Dedifferentiated amniotic fluid mesenchymal stem cell (primary cell): ENCODE results near the gene EGF.
A peak's percentile ranks its signal among the peaks of the same experiment; 100 is the strongest.
"Not testable (repeated sequence)": the region's sequence is repeated elsewhere in the genome, so short reads cannot be mapped to it uniquely, and the experiment has no call there.

Experiments used
- DNase-seq: peaks from one replicate; pipeline ENCODE4 v3.0.0-alpha.2; 2016; ENCODE audit errors: extremely low spot score

The EGF gene

DNA sequence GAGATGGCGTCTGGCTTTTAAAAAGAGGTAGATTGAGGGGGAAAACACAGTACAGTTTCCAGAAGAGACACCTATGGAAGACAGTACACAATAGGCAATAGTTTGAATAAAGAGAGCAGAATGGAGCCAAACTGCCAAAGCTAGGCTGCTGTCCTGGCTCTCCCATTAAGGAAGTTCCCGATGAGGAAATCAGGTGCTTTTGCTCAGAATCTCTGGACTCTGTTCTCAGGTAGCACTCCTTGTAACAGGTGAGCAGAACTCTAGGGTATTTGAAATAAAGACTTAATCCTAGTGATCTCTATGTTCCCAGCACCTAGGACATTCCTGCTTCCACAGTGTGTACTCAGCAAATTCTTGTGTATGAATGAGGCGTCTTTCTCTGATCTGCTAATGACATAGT lies 1.6 kb downstream of the EGF start:
- DNase-seq, result no peak

GRCh38 chr4:109915385-109916026 lies 2.8 kb downstream of the EGF start:
- DNase-seq, result no peak

- DNase-seq, result no peak
Measured at GRCh38 chr4:109916027-109916409, 3.3 kb downstream of the EGF start.

- DNase-seq, result peak; percentile 33
Measured at GRCh38 chr4:109921384-109921808, 8.7 kb downstream of the EGF start.

- DNase-seq, result no peak
Measured at GRCh38 chr4:109925396-109925795, 12.7 kb downstream of the EGF start.

DNA sequence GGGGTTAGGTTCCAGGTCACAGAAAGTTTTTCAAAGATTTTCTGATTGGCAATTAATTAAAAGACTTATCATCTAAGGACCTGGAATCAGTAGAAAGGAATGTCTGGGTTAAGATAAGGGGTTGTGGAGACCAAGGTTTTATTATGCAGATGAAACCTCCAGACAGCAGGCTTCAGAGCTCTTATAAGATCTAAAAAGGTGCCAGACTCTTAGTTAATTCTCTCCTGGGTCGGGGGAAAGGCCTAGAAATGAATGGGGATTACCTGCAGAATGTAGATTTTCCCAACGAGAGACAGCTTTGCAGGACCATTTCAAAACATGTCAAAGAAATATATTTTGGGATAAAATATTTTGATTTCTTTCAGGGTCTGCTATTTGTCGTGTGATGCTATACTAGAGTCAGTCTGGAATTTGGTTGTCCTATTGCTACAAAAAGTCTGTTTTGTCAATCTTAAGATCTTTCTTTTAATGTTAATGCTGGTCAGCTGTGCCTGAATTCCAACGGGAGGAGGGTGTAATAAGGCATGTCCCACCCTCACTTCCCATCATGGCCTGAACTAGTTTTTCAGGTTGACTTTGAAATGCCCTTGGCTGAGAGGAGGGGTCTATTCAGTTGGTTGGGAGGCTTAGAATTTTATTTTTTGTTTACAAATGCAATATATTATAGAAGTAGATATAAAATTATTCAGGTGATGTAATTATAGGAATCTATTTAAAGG lies 15.8 kb downstream of the EGF start:
- DNase-seq, result no peak

- DNase-seq, result no peak
Measured at GRCh38 chr4:109930464-109930863, 17.8 kb downstream of the EGF start.

DNA sequence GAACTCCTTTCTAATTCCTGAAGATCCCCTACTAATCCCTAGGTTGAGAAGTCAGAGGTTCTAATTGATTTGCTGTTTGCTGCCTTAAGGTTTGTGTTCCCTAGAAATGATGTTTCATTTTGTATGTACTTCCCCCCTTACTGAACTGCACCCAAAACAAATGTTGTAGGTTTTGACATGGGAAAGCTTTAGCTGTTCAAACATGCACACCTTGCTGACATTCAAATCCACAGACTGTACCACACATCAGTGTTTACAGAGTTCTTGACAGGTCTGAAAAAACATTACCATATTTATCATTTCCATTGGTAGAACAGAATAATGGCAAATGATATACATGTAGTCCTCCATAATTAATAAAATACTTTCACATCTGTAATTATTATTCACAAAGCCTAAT lies 18.2 kb downstream of the EGF start:
- DNase-seq, result no peak

- DNase-seq, result no peak
Measured at GRCh38 chr4:109931318-109931717, 18.6 kb downstream of the EGF start.

DNA sequence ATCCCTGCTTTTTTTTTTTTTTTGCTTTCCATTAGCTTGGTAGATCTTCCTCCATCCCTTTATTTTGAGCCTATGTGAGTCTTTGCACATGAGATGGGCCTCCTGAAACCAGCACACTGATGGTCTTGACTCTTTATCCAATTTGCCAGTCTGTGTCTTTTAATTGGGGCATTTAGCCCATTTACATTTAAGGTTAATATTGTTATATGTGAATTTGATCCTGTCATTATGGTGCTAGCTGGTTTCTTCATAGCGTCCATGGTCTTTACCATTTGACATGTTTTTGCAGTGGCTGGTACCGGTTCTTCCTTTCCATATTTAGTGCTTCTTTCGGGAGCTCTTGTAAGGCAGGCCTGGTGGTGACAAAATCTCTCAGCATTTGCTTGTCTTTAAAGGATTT lies 24.7 kb downstream of the EGF start:
- not testable (repeated sequence) for DNase-seq

DNA sequence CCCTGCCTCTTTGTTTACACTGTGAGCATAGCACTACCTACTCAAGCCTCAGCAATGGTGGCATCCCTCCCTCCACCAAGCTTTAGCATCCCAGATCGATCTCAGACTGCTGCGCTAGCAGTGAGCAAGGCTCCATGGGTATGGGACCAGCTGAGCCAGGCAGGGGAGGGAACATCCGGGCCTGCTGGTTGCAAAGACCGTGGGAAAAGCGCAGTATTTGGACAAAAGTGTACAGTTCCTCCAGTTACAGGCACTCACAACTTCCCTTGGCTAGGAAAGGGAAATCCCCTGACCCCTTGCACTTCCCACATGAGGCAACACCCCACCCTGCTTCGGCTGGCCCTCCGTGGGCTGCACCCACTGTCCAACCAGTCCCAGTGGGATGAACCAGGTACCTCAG lies 26.5 kb downstream of the EGF start:
- no peak for DNase-seq

GRCh38 chr4:109942292-109942926 lies 29.7 kb downstream of the EGF start:
- no peak for DNase-seq

DNA sequence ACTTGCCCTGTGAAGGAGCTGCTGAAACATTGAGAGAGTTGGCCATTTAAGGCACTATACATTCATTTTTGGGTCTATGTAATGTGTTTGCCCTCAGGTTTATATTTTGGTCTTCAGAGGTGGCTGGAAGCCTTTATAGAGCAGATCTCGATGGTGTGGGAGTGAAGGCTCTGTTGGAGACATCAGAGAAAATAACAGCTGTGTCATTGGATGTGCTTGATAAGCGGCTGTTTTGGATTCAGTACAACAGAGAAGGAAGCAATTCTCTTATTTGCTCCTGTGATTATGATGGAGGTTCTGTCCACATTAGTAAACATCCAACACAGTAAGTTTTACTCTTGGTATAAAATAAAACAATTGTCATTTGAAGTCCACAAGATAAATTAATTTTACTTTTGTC lies 31.1 kb downstream of the EGF start:
- no peak for DNase-seq

- no peak for DNase-seq
Measured at GRCh38 chr4:109944591-109944990, 31.9 kb downstream of the EGF start.

DNA sequence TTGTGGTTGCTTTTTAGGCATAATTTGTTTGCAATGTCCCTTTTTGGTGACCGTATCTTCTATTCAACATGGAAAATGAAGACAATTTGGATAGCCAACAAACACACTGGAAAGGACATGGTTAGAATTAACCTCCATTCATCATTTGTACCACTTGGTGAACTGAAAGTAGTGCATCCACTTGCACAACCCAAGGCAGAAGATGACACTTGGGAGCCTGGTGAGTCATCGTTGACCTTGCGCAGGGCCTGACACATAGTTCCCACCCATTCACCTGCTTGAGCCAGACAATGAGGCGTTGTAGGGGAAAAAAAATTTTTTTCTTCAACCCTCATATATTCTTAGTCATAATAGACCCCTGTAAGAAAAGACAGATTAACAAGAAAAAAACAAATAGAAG lies 32.4 kb downstream of the EGF start:
- no peak for DNase-seq

- no peak for DNase-seq
Measured at GRCh38 chr4:109946120-109946519, 33.4 kb downstream of the EGF start.

DNA sequence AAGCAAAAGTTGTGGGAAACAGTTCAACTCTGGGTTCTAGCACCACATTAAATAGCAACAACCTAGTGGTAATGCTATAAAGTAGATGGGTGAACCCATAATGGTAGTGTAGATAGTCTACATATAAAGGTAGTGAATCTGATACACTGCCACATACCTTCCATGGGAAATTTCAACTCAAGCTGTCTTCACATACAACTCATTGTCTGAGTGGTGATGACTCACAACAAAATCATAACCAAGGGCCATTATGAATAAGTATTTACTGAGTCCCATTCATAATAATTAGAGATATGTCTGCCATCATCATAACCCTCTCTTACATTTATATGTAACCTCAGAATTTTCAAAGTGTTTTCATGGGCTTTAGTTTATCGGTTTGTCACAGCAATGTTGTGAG lies 34.8 kb downstream of the EGF start:
- DNase-seq, result no peak

DNA sequence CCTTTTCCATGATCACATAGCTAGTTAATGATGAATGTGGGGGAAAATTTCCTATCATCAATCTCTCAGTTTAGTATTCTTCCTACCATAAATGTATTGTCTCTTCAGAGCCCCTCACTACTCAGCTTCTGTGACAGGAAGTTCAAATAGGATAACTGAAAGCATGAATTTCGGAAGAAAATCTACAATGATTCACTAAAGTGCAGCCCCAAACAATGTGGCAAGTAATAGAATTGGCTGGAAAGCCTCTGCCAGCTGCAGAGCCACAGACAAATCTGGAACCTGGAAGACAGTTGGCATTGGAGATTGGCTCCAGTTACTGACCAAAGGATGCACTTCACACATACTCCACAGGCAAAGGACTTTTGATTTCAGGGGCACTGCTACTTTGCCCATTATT lies 35.2 kb downstream of the EGF start:
- DNase-seq, result no peak

- DNase-seq, result not testable (repeated sequence)
Measured at GRCh38 chr4:109949099-109949718, 36.5 kb downstream of the EGF start.

DNA sequence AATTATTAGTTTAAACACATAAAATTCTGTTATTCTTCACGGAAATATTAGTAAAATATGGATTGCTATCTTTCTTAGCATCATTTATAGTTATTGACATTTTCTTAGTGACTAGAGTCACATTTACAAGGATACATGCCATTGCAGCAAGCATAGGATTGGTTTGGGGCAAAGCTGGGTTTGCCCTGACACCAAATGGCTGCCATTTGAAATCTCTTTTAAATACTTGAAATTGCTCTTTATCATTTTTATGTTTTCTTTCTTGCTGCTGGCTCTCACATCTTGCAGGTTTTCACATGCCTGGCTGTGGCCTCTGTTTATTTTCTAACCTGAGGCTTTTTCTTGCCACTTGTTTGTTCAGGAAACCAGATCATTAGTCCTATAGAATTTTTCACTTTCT lies 39.9 kb downstream of the EGF start:
- no peak for DNase-seq

DNA sequence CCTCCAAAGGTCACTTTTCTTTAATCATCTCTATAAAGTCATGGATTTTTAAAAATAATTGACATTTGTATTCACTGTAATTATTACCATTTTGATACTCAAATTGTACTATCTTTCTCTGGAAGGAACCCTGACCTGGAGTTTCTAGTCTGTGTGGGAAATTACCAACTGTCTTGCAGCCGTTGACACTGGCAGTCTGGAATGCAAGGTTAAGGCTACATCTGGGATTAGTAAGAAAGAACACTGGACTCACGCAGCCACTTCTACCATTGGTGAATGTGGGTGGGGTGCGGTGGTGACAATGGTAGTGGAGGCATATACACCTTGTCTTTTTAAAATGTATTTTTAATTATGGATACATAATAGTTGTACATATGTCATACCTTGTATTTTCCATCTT lies 40.9 kb downstream of the EGF start:
- DNase-seq, result no peak

- DNase-seq, result no peak
Measured at GRCh38 chr4:109955146-109955545, 42.5 kb downstream of the EGF start.

DNA sequence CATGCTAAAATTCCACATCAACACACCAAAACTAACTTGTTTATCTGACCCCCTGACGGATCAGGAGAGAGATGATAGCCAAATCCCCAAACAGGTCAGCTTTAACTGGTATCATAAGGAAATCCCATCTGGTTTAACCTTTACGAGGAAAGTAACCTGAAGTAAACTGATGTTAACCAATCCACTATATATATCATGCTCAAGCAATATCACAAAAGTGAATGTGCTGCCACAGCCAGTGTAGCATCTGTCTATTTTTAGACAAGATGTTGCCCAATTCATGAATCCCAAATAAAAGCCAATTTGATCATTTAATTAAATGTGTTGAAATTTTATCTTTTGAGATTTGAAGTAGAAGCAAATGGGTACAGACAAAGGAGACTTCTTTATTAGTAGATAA lies 44.5 kb downstream of the EGF start:
- DNase-seq, result no peak
